NCI-H82 treated with DMSO at 0.1 percent for 48 hours (cell line): ENCODE data around the gene PCDHA12.
"Not testable (repeated sequence)": the region's sequence is repeated elsewhere in the genome, so short reads cannot be mapped to it uniquely, and the experiment has no call there.

Experiments used
- DNase-seq: peaks from one replicate; lab custom pipeline; 2025; ENCODE audit not compliant: unreplicated experiment; lab: John Stamatoyannopoulos, UW

PCDHA12 gene

DNA sequence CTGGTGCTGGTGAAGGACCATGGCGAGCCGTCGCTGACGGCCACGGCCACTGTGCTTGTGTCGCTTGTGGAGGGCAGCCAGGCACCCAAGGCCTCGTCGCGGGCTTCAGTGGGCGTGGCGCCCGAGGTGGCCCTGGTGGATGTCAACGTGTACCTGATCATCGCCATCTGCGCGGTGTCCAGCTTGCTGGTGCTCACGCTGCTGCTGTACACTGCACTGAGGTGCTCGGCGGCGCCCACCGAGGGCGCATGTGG lies 17.2 kb upstream of the PCDHA12 start:
- no peak for DNase-seq

DNA sequence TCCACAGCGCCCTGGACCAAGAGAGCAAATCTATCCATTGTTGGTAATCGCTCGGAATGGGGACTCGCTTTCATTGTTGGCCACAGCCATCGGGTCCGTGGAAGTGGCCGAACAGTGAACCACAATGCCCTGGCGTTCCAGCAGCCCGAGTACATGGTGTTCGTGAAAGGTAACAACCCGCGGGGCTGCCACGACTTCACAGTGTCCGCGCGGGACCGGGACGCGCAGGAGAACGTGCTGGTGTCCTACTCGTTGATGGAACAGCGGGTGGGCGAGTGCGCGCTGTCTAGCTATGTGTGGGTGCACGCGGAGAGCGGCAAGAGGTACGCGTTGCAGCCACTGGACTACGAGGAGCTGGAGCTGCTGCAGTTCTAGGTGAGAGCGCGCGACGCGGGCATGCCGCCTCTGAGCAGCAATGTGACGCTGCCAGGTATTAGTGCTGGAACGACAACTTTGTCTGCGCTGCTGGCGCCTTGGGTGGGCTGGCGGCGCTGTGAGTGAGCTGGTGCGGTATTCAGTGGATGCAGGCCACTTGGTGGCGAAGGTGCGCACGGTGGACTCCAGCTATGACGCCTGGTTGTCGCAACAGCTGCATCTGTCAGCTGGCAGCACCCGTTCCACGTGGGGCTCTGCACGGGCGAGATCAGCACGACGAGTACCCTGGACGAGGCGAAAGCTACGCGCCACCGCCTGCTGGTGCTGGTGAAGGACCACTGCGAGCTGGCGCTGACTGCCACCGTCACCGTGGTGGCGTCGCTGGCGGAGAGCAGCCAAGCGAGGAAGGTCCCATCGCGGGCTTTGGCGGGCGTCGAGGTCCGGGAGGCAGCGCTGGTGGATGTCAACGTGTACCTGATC lies 12.4 kb upstream of the PCDHA12 start:
- DNase-seq = no peak

DNA sequence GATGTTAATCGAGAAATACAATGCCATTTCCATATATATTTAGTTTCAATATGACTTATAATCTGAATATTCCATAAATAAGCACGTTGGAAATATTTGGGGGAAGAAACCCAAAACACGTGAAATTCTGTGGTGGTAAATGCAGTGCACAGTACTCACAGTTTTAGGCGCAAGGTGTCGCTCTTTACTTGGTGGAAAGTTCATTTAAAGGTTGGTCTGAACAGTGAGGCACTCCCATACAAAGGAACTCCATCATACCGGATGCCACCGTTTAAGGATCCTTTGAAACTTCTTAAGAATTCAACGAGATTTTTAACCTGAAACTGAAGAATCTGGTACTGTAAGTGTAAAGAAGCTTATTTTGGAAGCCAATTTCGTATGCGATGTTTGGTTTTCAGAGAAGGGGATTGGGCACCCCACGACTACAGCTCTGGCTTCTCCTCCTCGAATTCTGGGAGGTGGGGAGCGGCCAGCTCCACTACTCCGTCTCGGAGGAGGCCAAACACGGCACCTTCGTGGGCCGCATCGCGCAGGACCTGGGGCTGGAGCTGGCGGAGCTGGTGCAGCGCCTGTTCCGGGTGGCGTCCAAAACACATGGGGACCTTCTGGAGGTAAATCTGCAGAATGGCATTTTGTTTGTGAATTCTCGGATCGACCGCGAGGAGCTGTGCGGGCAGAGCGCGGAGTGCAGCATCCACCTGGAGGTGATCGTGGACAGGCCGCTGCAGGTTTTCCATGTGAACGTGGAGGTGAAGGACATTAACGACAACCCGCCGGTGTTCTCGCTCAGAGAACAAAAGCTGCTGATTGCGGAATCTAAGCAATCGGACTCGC lies 6.2 kb upstream of the PCDHA12 start, which contains the start of gene PCDHA11:
Gene PCDHA11 (plus strand): TSS at position 237 of the 834 bp plus-strand sequence. CDS start 147 bp downstream, at position 384.
- DNase-seq = peak; percentile 40

GRCh38 chr5:140869555-140869886 lies 5.6 kb upstream of the PCDHA12 start:
- no peak for DNase-seq

- DNase-seq = no peak
Measured at GRCh38 chr5:140870221-140871201, 4.6 kb upstream of the PCDHA12 start.

DNA sequence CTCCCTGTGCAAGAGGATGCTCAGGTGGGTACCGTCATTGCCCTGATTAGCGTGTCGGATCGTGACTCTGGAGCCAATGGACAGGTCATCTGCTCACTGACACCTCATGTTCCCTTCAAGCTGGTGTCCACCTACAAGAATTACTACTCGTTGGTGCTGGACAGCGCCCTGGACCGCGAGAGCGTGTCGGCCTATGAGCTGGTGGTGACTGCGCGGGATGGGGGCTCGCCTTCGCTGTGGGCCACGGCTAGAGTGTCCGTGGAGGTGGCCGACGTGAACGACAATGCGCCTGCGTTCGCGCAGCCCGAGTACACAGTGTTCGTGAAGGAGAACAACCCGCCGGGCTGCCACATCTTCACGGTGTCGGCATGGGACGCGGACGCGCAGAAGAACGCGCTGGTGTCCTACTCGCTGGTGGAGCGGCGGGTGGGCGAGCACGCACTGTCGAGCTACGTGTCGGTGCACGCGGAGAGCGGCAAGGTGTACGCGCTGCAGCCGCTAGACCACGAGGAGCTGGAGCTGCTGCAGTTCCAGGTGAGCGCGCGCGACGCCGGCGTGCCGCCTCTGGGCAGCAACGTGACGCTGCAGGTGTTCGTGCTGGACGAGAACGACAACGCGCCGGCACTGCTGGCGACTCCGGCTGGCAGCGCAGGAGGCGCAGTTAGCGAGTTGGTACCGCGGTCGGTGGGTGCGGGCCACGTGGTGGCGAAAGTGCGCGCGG lies 1.6 kb downstream of the PCDHA12 start:
- not testable (repeated sequence) for DNase-seq

- DNase-seq = no peak
Measured at GRCh38 chr5:140877262-140877581, 2.1 kb downstream of the PCDHA12 start.

GRCh38 chr5:140881889-140882590 lies 6.9 kb downstream of the PCDHA12 start, which contains the start of gene PCDHA13:
Gene PCDHA13 (plus strand): TSS chr5:140882124. CDS start chr5:140882269, 145 bp downstream.
- no peak for DNase-seq

DNA sequence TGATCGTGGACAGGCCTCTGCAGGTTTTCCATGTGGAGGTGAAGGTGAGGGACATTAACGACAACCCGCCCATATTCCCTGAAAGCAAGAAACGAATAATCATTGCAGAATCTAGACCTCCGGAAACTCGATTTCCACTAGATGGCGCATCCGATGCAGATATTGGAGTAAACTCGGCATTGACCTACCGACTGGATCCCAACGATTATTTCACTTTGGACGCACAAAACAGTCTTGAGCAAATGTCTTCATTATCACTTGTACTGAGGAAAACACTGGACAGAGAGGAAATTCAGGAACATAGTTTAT lies 7.4 kb downstream of the PCDHA12 start:
- no peak for DNase-seq

DNA sequence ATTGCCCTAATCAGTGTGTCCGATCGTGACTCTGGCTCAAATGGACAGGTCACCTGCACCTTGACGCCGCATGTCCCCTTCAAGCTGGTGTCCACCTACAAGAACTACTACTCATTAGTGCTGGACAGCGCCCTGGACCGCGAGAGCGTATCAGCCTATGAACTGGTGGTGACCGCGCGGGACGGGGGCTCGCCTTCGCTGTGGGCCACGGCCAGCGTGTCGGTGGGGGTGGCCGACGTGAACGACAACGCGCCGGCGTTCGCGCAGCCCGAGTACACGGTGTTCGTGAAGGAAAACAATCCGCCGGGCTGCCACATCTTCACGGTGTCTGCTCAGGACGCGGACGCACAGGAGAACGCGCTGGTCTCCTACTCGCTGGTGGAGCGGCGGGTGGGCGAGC lies 8.3 kb downstream of the PCDHA12 start:
- DNase-seq = no peak

- no peak for DNase-seq
Measured at GRCh38 chr5:140883927-140884697, 9.0 kb downstream of the PCDHA12 start.

- DNase-seq = no peak
Measured at GRCh38 chr5:140916325-140916724, 41.2 kb downstream of the PCDHA12 start.

- DNase-seq = no peak
Measured at GRCh38 chr5:140923601-140924000, 48.5 kb downstream of the PCDHA12 start.

GRCh38 chr5:140925806-140926442 lies 50.8 kb downstream of the PCDHA12 start, which contains the start of gene PCDHAC1:
Gene PCDHAC1 (plus strand): TSS chr5:140926299. CDS start chr5:140926893, 594 bp downstream.
- peak; percentile 12 for DNase-seq

DNA sequence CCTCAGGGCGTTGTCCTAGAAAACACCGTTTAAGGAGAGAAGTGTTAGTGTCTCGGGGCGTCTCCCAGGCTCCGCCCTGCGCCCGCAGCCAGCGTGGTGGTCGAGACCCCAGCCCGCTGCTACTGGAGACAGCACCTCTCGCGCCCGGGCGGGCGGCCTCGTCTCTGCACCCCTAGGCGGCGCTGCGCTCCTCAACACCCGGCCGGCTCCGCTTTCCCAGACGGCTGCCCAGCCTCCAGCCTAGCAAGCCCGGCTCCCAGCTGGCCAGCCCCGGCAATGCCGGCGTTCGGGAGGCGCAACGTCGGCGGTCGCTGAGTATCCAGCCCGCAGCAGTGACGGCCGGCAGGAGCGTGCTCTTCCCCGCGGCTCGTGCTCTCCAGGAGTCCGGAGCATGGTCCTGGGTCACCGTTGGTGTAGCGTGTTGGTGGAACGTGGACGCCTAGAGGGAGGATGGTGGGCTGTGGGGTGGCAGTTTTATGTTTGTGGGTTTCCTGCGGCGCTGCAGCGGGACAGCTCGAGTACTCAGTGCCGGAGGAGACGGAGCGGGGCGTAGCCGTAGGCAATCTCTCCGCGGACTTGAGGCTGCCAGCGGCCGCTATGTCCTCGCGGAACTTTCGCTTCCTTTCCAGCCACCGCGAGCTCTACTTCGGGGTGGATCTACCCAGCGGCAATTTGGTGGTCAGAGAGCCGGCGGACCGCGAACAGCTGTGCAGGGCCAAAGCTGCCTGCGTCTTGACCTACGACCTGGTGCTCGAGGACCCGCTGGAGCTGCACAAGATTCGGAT lies 51.5 kb downstream of the PCDHA12 start:
- peak; percentile 69 for DNase-seq

GRCh38 chr5:140927228-140927573 lies 52.1 kb downstream of the PCDHA12 start:
- DNase-seq = no peak
